Tibial nerve (tissue), 4 donors: ENCODE measurements around the gene IGSF9. TPM values are rescaled to one million over a fixed set of nuclear protein-coding genes. Genes with fewer than 3 reads are reported as not detected.

Experiments
- DNase-seq, 2 donors: peaks; one replicate each; pipeline ENCODE4 v3.0.0-alpha.2; 2019; ENCODE audit warnings: low spot score in 2 of 2
- H3K27ac ChIP-seq, 4 donors: fragments of 200-600 bp; sonication (generic) in 3 of 4; one replicate each; pipeline ENCODE4 v1.5.1; 2017 to 2019; ENCODE audit warnings: mild to moderate bottlenecking in 1 of 4
- H3K27me3 ChIP-seq, 2 donors: fragments of 200-600 bp; sonication (generic) in 1 of 2; one replicate each; pipeline versions ENCODE4 v1.5.1 to v1.6.0; 2017 to 2019
- H3K36me3 ChIP-seq, 3 donors: fragments of 200-600 bp; sonication (generic); one replicate each; pipeline ENCODE4 v1.5.1; 2018 to 2019
- H3K4me1 ChIP-seq, 4 donors: fragments of 200-600 bp; sonication (generic) in 3 of 4; one replicate each; pipeline ENCODE4 v1.5.1; 2017 to 2019
- H3K4me3 ChIP-seq, 4 donors: fragments of 200-600 bp; sonication (generic) in 3 of 4; one replicate each; pipeline ENCODE4 v1.5.1; 2017 to 2019; ENCODE audit warnings: mild to moderate bottlenecking in 1 of 4, moderate library complexity in 1 of 4
- H3K9me3 ChIP-seq, 4 donors: fragments of 200-600 bp; sonication (generic) in 3 of 4; one replicate each; pipeline ENCODE4 v1.5.1; 2017 to 2019
- EP300 ChIP-seq, 2 donors: sonication (generic); formaldehyde crosslinking; IDR thresholded peaks; one replicate each; pipeline ENCODE4 v1.6.1; 2017; ENCODE audit warnings: antibody characterized with exemption in 2 of 2, mild to moderate bottlenecking in 1 of 2
- POLR2A ChIP-seq, 2 donors: fragments of 450-650 bp; IDR thresholded peaks; one replicate each; pipeline ENCODE4 v1.6.1; 2017; ENCODE audit warnings: antibody characterized with exemption in 2 of 2, mild to moderate bottlenecking in 2 of 2, moderate library complexity in 2 of 2
- WGBS, 2 donors: methylation state at CpG; one replicate each; pipeline ENCODE4 v1.1.5; 2018; 5-methylcytosine and 5-hydroxymethylcytosine counted together
- total RNA-seq, 4 donors: library from RNA; depleted of rRNA; stranded (reverse); fragments of >200 nt; gene quantifications; one replicate each; pipeline ENCODE4 v1.1.0, GENCODE V29; 2016
- TF ChIP-seq, protein P1 (sequence below), 5 experiments: fragments of 200-600 bp in 3 of 5; fragments of 450-650 bp in 2 of 5; sonication (generic) in 3 of 5; IDR thresholded peaks; one replicate each; pipeline ENCODE4 v1.5.1; 2016 to 2019; ENCODE audit warnings: antibody characterized with exemption in 5 of 5, mild to moderate bottlenecking in 3 of 5, moderate library complexity in 2 of 5

IGSF9 gene
- total RNA-seq, 4 donors from 2014 or later, result 0.20 to 0.63 TPM; not detected in 2

DNA sequence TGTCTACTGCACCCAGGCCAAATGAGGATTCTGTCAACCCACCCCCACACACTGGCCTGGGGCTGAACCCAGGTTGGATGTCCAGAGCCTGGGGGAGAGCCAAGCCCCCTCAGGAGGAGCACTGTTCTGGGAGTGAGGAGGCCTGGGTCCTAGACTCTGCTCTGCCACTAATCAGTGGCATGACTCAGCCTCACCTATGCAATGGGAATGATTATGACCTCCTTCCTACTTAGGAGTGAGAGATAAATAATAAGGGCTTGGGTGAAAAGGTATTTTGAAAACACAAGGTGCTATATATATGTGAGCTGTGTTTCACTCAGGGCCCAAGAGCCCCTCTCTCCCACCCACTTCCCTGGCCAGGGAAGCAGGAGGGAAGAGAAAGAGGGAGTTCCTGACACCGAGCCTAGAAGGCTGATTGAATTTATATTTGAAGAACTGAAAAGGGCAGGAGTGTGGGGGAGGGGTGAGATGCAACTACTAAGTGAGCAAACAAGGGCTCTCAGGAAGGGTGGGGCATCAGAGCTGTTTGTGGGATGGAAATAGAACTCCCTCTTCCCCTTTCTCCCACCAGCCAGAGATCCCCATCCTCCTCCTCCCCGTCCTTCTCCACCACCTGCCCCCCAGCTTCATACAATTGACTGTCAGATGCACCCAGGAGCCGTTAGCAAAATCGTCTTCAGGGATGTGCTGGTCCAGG, 8.2 kb downstream of the IGSF9 start:
- no peak for DNase-seq
- Histone ChIP-seq H3K9me3 (no peaks in the 10 kb centered on the region), H3K4me1 (peaks cover 0 to 17% (median 8%) of the 10 kb centered on the region in 4 donors), H3K4me3 (no peak overlapping the region), H3K36me3 (no peaks in the 10 kb centered on the region), H3K27me3 (peaks cover 0 to 12% of the 10 kb centered on the region in 2 donors), H3K27ac (no peak overlapping the region)
- no peak for TF ChIP-seq POLR2A (IDR thresholded peaks at IDR 0.05)
- TF ChIP-seq, protein P1, sequence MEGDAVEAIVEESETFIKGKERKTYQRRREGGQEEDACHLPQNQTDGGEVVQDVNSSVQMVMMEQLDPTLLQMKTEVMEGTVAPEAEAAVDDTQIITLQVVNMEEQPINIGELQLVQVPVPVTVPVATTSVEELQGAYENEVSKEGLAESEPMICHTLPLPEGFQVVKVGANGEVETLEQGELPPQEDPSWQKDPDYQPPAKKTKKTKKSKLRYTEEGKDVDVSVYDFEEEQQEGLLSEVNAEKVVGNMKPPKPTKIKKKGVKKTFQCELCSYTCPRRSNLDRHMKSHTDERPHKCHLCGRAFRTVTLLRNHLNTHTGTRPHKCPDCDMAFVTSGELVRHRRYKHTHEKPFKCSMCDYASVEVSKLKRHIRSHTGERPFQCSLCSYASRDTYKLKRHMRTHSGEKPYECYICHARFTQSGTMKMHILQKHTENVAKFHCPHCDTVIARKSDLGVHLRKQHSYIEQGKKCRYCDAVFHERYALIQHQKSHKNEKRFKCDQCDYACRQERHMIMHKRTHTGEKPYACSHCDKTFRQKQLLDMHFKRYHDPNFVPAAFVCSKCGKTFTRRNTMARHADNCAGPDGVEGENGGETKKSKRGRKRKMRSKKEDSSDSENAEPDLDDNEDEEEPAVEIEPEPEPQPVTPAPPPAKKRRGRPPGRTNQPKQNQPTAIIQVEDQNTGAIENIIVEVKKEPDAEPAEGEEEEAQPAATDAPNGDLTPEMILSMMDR (IDR thresholded peaks at IDR 0.05), result no peak
- TF ChIP-seq EP300 (IDR thresholded peaks at IDR 0.05), result no peak
- 39 to 47% methylated on average over 4 of the region's 4 CpGs for WGBS, 2 donors

DNA sequence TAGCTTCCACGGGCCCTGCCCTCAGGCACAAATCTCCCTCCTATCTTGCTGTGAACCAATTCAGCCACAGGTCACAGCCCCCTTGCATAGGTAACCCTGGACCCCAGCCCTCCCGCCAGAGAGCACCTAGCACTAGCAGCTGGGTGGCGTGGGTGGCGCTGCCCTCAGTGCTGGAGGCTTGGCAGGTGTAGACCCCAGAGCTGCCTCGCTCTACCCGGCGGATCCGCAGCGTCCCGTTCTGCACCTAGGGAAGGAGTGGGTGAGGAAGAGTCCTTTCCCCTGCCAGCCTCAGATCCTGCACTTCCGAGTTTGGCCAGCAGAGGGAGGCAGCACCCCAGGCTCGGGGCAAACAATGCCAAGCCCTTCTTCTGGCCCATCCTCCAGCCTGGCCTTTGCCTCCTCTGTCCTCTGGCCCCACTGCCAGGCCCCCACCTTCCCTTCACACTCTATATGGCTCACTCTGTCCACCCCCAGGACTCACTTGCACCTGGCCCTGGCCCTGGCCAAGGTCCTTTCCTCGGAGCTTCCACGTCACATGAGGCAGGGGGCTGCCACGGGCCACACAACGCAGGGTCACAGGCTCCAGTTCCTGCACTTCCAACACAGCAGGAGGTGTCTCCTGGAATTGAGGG, 9.0 kb downstream of the IGSF9 start:
- peak; percentile 52 to 77 for DNase-seq
- H3K4me1 ChIP-seq, result peaks cover 0 to 17% (median 8%) of the 10 kb centered on the region in 4 donors
- WGBS, 2 donors, result 33 to 78% methylated on average over 6 to 16 of the region's 16 CpGs
- TF ChIP-seq, protein P1 (IDR thresholded peaks at IDR 0.05), result peak; percentile 97 to 99 (median 98)
- TF ChIP-seq EP300 (IDR thresholded peaks at IDR 0.05), result no peak
- no peaks in the 10 kb centered on the region for H3K36me3 ChIP-seq
- peaks cover 0 to 7% of the 10 kb centered on the region in 2 donors for H3K27me3 ChIP-seq
- H3K9me3 ChIP-seq, result no peaks in the 10 kb centered on the region
- H3K27ac ChIP-seq, result no peak overlapping the region
- no peak overlapping the region for H3K4me3 ChIP-seq

DNA sequence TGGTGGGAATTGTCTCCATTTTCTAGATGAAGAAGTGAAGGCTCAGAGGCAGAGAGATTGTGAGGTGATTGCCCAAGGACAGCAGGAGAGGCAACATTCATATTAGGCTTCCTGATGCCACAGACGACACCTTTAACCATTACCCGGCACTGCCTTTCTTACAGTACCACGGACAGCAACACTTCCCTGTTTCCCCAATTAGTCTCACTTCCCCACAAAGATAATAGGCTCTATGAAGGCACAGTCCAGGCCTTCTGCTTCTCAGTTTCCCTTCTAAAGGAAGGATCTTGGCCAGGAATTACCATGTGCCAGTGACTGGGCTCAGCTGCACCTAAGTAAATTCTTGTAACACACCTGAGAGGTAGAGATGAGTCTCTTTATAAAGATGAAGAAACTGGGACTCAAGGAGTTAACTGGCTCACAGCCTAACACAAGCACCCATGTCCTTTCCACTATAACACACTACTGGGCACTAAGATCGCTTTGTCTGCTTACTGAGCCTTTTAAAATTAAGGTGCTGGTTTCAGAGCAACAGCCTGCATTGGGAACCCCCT, 9.6 kb downstream of the IGSF9 start:
- no peaks in the 10 kb centered on the region for H3K36me3 ChIP-seq
- H3K27ac ChIP-seq, result no peak overlapping the region
- peaks cover 0 to 17% (median 8%) of the 10 kb centered on the region in 4 donors for H3K4me1 ChIP-seq
- DNase-seq, result no peak
- H3K9me3 ChIP-seq, result no peaks in the 10 kb centered on the region
- no peak overlapping the region for H3K4me3 ChIP-seq
- 64 to 73% methylated on average over 4 of the region's 4 CpGs for WGBS, 2 donors
- peaks cover 0 to 7% of the 10 kb centered on the region in 2 donors for H3K27me3 ChIP-seq
- no peak for TF ChIP-seq EP300 (IDR thresholded peaks at IDR 0.05)
- TF ChIP-seq, protein P1 (IDR thresholded peaks at IDR 0.05), result no peak
- TF ChIP-seq POLR2A (IDR thresholded peaks at IDR 0.05), result no peak

DNA sequence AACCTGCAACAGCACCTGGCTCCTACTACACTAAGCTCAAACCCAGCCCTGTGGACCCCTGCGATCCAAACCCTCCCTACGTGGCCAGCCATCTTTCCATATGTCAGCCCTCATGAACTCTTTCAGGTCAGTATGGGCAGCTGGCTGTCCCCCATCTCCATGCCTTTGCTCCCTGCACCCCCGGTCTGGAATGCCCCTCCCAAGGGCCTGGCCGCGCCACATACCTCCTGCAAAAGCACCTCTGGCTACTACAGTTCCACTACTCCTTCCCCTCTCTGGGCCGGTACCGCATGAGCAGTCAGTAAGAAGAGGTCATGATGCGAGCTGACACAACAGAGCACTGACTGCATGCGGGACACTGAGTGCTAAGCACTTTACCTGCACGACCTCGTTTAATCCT, 10.1 kb downstream of the IGSF9 start:
- no peaks in the 10 kb centered on the region for H3K36me3 ChIP-seq
- H3K4me1 ChIP-seq, result peaks cover 0 to 17% (median 8%) of the 10 kb centered on the region in 4 donors
- H3K4me3 ChIP-seq, result no peak overlapping the region
- 94 to 95% methylated on average over 11 of the region's 11 CpGs for WGBS, 2 donors
- no peaks in the 10 kb centered on the region for H3K9me3 ChIP-seq
- no peak overlapping the region for H3K27ac ChIP-seq
- DNase-seq, result no peak
- TF ChIP-seq POLR2A (IDR thresholded peaks at IDR 0.05) (no peak), EP300 (IDR thresholded peaks at IDR 0.05) (no peak)
- TF ChIP-seq, protein P1 (IDR thresholded peaks at IDR 0.05), result no peak
- H3K27me3 ChIP-seq, result peaks cover 0 to 7% of the 10 kb centered on the region in 2 donors
